Measurements from ENCODE around the gene C14orf132.
A peak's percentile ranks its signal among the peaks of the same experiment; 100 is the strongest.

GRCh38 chr14:95993768-95994592 is 45.2 kb upstream of the C14orf132 start:
- TF ChIP-seq, protein P1, sequence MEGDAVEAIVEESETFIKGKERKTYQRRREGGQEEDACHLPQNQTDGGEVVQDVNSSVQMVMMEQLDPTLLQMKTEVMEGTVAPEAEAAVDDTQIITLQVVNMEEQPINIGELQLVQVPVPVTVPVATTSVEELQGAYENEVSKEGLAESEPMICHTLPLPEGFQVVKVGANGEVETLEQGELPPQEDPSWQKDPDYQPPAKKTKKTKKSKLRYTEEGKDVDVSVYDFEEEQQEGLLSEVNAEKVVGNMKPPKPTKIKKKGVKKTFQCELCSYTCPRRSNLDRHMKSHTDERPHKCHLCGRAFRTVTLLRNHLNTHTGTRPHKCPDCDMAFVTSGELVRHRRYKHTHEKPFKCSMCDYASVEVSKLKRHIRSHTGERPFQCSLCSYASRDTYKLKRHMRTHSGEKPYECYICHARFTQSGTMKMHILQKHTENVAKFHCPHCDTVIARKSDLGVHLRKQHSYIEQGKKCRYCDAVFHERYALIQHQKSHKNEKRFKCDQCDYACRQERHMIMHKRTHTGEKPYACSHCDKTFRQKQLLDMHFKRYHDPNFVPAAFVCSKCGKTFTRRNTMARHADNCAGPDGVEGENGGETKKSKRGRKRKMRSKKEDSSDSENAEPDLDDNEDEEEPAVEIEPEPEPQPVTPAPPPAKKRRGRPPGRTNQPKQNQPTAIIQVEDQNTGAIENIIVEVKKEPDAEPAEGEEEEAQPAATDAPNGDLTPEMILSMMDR (IDR thresholded peaks at IDR 0.05), result peak; percentile 95
- no peak for TF ChIP-seq EZH2 (IDR thresholded peaks at IDR 0.05; ENCODE audit: borderline replicate concordance, insufficient read depth, low read depth, low read length, poor library complexity, severe bottlenecking)

Data from B cell (primary cell).